Panc1 (cell line): ENCODE data around the gene PPP2R2B.

Experiments
- CTCF ChIP-seq: fragments of 450-650 bp; IDR thresholded peaks from 2 replicates; pipeline ENCODE4 v1.5.1; 2017; ENCODE audit warnings: mild to moderate bottlenecking
- POLR2AphosphoS5 ChIP-seq: IDR thresholded peaks from 2 replicates; pipeline ENCODE4 v1.6.1; 2012; ENCODE audit warnings: mild to moderate bottlenecking, low read depth, low read length, moderate library complexity
- REST ChIP-seq, 2 experiments: IDR thresholded peaks; 2 replicates each; pipeline ENCODE4 v1.6.1; 2011 to 2012; ENCODE audit warnings: low read depth in 2 of 2, control low read depth in 1 of 2, low read length in 1 of 2, mild to moderate bottlenecking in 1 of 2, moderate library complexity in 1 of 2; ENCODE audit not compliant: insufficient read depth in 1 of 2

GRCh38 chr5:146762830-146763229, 115.7 kb downstream of the PPP2R2B start:
- no peak for TF ChIP-seq CTCF
- no peak for TF ChIP-seq POLR2AphosphoS5
- TF ChIP-seq REST (IDR thresholded peaks at IDR 0.05; ENCODE audit: insufficient read depth in 1 of 2, low read depth in 2 of 2, low read length in 1 of 2): no peak
